Measurements from ENCODE around the gene MFSD2B. TPM values are rescaled to one million over a fixed set of nuclear protein-coding genes. Genes with fewer than 3 reads are reported as not detected.

The MFSD2B gene
- total and polyA plus RNA-seq, 2 donors (not counting 3 experiments of a cell fraction or from before 2014, with no cell fraction given): 0.29 to 0.82 TPM

GRCh38 chr2:24011250-24012104, 1.6 kb downstream of the MFSD2B start:
- H3K4me2 ChIP-seq (ENCODE audit: insufficient read depth, low read length): no peak overlapping the region
- TF ChIP-seq CTCF (IDR thresholded peaks at IDR 0.05; ENCODE audit: extremely low read depth in 1 of 2, insufficient read depth in 1 of 2, low read depth in 1 of 2, low read length in 2 of 2) (no peak), POLR2AphosphoS5 (IDR thresholded peaks at IDR 0.05; ENCODE audit: insufficient read depth, low read depth, low read length) (no peak), EZH2 (IDR thresholded peaks at IDR 0.05; ENCODE audit: borderline replicate concordance, low read depth, low read length, severe bottlenecking) (no peak), FOS (IDR thresholded peaks at IDR 0.05; ENCODE audit: borderline replicate concordance, insufficient read depth, low read length) (no peak), JUN (IDR thresholded peaks at IDR 0.05; ENCODE audit: borderline replicate concordance, insufficient read depth, insufficient read length, low read depth) (no peak), POLR2A (IDR thresholded peaks at IDR 0.05; ENCODE audit: low read depth, low read length) (no peak), MAX (IDR thresholded peaks at IDR 0.05; ENCODE audit: insufficient read depth, insufficient read length) (no peak), GATA2 (IDR thresholded peaks at IDR 0.05; ENCODE audit: insufficient read depth, insufficient read length, low read depth, low read length) (no peak), MYC (IDR thresholded peaks at IDR 0.05; ENCODE audit: low read depth, low read length) (no peak)
- no peak overlapping the region for H3K4me3 ChIP-seq (replicated peaks in 1 of 3; ENCODE audit: insufficient read depth in 1 of 3, low read depth in 1 of 3, low read length in 3 of 3)
- H2AFZ ChIP-seq (ENCODE audit: low read depth, low read length): no peak overlapping the region
- H3K9ac ChIP-seq (replicated peaks; ENCODE audit: extremely low read depth, insufficient read depth, low read length): no peak overlapping the region
- no peaks in the 10 kb centered on the region for H3K9me1 ChIP-seq (replicated peaks; ENCODE audit: control insufficient read depth, extremely low read depth, insufficient read depth, low read length)
- no TSS peak for BruUV-seq (replicated peaks)
- H3K27ac ChIP-seq (ENCODE audit: insufficient read depth, low read depth, low read length): no peak overlapping the region
- peaks cover 24% of the 10 kb centered on the region for H3K4me1 ChIP-seq (ENCODE audit: control insufficient read depth, extremely low read depth, insufficient read depth, low read length)
- no peaks in the 10 kb centered on the region for H3K27me3 ChIP-seq (ENCODE audit: control insufficient read depth in 2 of 2, insufficient read depth in 2 of 2, low read length in 2 of 2)
- H4K20me1 ChIP-seq (replicated peaks; ENCODE audit: control insufficient read depth, extremely low read depth, insufficient read depth, low read length): no peaks in the 10 kb centered on the region
- ChIA-PET CTCF (interaction anchor here (0.7 to 1.7 kb wide), 6 partner anchors 13 to 187 kb away, joined by 3 to 6 read pairs (median 3); partner anchors contain the start of gene ATAD2B), POLR2A (interaction anchor here (0.6 kb wide), 1 partner anchor 31 kb away, joined by 3 read pairs; no protein-coding TSS in a partner anchor)
- DNase-seq (ENCODE audit: low read depth, low spot score) (no peak), FAIRE-seq (peak; percentile 28)
- dilution Hi-C loops (cut with MboI; ENCODE audit: extremely low pct_ligation_motif_present, low sequenced_read_pairs) (no loop called here), intact Hi-C loops (cut with micrococcal nuclease) (no loop called here)
- H3K9me3 ChIP-seq (replicated peaks; ENCODE audit: control insufficient read depth, insufficient read depth, low read length): no peaks in the 10 kb centered on the region
- no peaks in the 10 kb centered on the region for H3K79me2 ChIP-seq (ENCODE audit: control insufficient read depth, insufficient read depth, low read length)
- H3K36me3 ChIP-seq (ENCODE audit: control insufficient read depth in 2 of 2, extremely low read depth in 1 of 2, insufficient read depth in 2 of 2, low read length in 2 of 2): no peaks in the 10 kb centered on the region
